ENCODE data around the gene CDCP2. TPM values are rescaled to one million over a fixed set of nuclear protein-coding genes. Genes with fewer than 3 reads are reported as not detected.

Gene CDCP2
- total RNA-seq, 1 experiment from 2014 or later, result not detected

GRCh38 chr1:54132495-54132894 is 20.3 kb downstream of the CDCP2 start:
- TF ChIP-seq AFF4 (CRISPR knock-in tag; IDR thresholded peaks at IDR 0.05; ENCODE audit: borderline replicate concordance), result no peak
- ATAC-seq (no peak), DNase-seq (ENCODE audit: low spot score) (no peak)
- peaks cover 3% of the 10 kb centered on the region; the same call in 1 of the 2 replicates for H3K27me3 Mint-ChIP-seq (ENCODE audit: low read depth)
- ChIA-PET CTCF (interaction anchor here (1.0 to 2.3 kb wide), 3 partner anchors 10 to 357 kb away, joined by 5 to 11 read pairs (median 6); no protein-coding TSS in a partner anchor), POLR2A (no interaction called here)
- peaks cover 4% of the 10 kb centered on the region; the same call in 1 of the 2 replicates for H3K9me3 Mint-ChIP-seq
- H3K36me3 Mint-ChIP-seq, result no peaks in the 10 kb centered on the region
- H3K4me1 Mint-ChIP-seq, result peaks cover 35% of the 10 kb centered on the region
- H3K4me3 Mint-ChIP-seq, result no peak overlapping the region
- H3K27ac Mint-ChIP-seq, result no peak overlapping the region

GRCh38 chr1:54131419-54131818 is 21.4 kb downstream of the CDCP2 start:
- no peaks in the 10 kb centered on the region for H3K36me3 Mint-ChIP-seq

GRCh38 chr1:54129858-54130257 is 22.9 kb downstream of the CDCP2 start:
- Mint-ChIP-seq H3K27ac (no peak overlapping the region), H3K27me3 (ENCODE audit: low read depth) (no peaks in the 10 kb centered on the region), H3K4me1 (peaks cover 12% of the 10 kb centered on the region), H3K36me3 (no peaks in the 10 kb centered on the region), H3K9me3 (peaks cover 4% of the 10 kb centered on the region; the same call in 1 of the 2 replicates), H3K4me3 (no peak overlapping the region)
- POLR2A ChIA-PET, result no interaction called here
- no peak for ATAC-seq
- CTCF ChIA-PET, result interaction anchor here (0.6 kb wide), 1 partner anchor 11 kb away, joined by 5 read pairs; no protein-coding TSS in a partner anchor
- no peak for DNase-seq (ENCODE audit: low spot score)
- TF ChIP-seq ZNF416 (CRISPR knock-in tag; IDR thresholded peaks at IDR 0.05) (no peak), RELA (CRISPR knock-in tag; IDR thresholded peaks at IDR 0.05; ENCODE audit: borderline replicate concordance) (no peak), NFE2L1 (CRISPR knock-in tag; IDR thresholded peaks at IDR 0.05) (no peak), AR (CRISPR knock-in tag; IDR thresholded peaks at IDR 0.05) (no peak), ZNF425 (CRISPR knock-in tag; conservative IDR thresholded peaks at IDR 0.05) (no peak), KAT7 (CRISPR knock-in tag; IDR thresholded peaks at IDR 0.05; ENCODE audit: borderline replicate concordance) (no peak), SOX15 (CRISPR knock-in tag; IDR thresholded peaks at IDR 0.05) (no peak), CREM (CRISPR knock-in tag; IDR thresholded peaks at IDR 0.05) (no peak), NR3C1 (CRISPR knock-in tag; conservative IDR thresholded peaks at IDR 0.05; ENCODE audit: low read depth) (no peak), TEAD4 (CRISPR knock-in tag; IDR thresholded peaks at IDR 0.05) (no peak), E2F5 (CRISPR knock-in tag; IDR thresholded peaks at IDR 0.05) (no peak), RORB (CRISPR knock-in tag; IDR thresholded peaks at IDR 0.05) (no peak), ZNF121 (CRISPR knock-in tag; IDR thresholded peaks at IDR 0.05) (no peak)

More at GRCh38 chr1:54131419-54131818, 21.4 kb downstream of the CDCP2 start:
- no peak overlapping the region for H3K4me3 Mint-ChIP-seq
- no peak for TF ChIP-seq TP53 (CRISPR knock-in tag; IDR thresholded peaks at IDR 0.05)
- ChIA-PET CTCF (interaction anchor here (1.0 to 2.3 kb wide), 3 partner anchors 9 to 358 kb away, joined by 5 to 11 read pairs (median 6); no protein-coding TSS in a partner anchor), POLR2A (no interaction called here)
- no peaks in the 10 kb centered on the region for H3K27me3 Mint-ChIP-seq (ENCODE audit: low read depth)
- ATAC-seq (no peak), DNase-seq (ENCODE audit: low spot score) (no peak)
- H3K4me1 Mint-ChIP-seq, result peaks cover 24% of the 10 kb centered on the region
- peaks cover 4% of the 10 kb centered on the region; the same call in 1 of the 2 replicates for H3K9me3 Mint-ChIP-seq
- H3K27ac Mint-ChIP-seq, result no peak overlapping the region

Measured in WTC11 (cell line).